Activated T-cell treated with anti-CD3 and anti-CD28 coated beads for 24 hours (primary cell): ENCODE data around the gene CEP63.

Experiments
- DNase-seq: peaks from one replicate; pipeline ENCODE4 v3.0.0-alpha.2; 2020; ENCODE audit warnings: low read depth

The CEP63 gene

DNA sequence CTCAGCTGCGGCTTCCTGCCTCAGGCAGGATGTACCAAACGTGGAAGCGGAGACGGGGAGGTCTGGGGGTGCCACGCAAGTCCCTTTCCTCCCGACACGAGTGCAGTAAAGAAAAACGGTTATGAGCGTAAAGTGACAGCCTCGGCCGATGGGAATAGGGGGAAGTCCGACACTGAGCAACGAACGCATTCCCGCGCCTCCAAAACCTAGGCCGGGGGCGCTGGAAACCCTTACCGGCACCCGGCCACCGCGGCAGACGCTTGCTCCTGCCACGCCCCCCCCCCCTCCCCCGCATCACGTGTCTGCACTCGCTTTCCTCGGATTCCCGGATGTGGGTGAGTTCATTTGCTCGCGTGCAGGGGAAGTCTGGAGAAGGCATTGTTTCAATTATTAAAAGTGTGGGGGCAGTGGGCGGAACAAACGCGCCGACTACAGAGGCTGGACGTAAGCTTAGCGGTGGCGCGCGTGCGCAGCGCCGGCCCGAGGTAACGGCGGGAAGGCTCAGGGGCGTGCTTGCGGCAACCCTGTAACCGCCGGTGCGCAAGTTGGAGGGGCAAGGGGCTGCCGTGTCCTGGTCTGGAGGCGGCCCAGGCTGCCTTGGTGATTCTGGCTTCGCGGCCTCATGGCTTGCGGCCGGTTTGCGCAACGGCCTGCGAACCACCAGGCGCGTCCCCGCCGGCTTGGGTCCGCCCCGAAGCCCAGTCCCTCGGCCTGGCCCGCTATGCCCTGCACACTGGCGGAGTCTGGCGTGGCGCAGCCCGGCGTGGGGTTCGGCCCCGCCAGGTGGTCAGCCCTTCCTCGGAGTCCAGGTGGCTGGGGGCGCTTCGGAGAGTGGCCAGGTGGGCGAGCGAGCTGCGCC is at the start of gene CEP63, which contains the start of gene ANAPC13:
TSS of gene CEP63 (plus strand) at position 340 of the 859 bp plus-strand sequence. CDS start 9,264 bp downstream, outside the sequence.
TSS of gene ANAPC13 (minus strand) at position 268 of the 859 bp plus-strand sequence. CDS start 3,081 bp downstream, outside the sequence.
- peak; percentile 90 for DNase-seq

DNA sequence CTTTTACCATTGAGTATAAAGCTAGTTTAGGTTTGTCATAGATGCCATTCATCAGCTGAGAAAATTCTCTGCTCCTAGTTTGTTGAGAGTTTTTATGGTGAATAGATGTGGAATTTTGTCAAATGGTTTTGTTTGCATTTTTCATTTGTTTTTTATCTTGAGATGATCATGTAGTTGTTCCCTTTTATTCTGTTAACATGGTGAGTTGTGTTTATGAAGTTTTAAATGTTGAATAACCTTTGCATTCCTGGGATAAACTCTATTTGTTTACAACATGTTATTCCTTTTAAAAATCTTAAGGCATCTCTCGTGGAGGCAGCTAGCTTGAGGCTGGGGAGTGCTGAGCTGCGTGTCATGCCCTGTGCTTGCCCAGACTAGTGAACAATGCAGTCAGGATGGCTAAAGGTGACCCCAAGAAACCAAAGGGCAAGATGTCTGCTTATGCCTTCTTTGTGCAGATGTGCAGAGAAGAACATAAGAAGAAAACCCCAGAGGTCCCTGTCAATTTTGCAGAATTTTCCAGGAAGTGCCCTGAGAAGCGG is 48.6 kb upstream of the CEP63 start:
- no peak for DNase-seq

DNA sequence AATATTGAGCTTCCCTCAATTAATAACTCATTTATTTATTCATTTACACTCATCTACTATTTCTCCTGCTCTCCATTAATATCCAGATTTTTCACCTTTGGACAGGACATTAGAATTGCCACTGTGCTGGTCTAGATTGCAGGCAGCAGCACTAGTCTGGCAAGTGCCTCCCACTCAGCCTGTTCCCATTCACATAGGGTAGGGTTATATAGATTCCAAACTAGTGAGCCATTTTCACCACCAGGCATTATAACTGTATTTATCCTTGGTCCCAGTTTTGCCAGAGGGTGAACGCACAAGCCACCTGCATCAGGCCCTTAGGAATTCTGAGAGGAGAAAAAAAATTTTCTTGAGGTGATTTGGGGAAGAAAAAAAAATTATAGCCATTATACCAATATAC is 44.5 kb upstream of the CEP63 start:
- no peak for DNase-seq

DNA sequence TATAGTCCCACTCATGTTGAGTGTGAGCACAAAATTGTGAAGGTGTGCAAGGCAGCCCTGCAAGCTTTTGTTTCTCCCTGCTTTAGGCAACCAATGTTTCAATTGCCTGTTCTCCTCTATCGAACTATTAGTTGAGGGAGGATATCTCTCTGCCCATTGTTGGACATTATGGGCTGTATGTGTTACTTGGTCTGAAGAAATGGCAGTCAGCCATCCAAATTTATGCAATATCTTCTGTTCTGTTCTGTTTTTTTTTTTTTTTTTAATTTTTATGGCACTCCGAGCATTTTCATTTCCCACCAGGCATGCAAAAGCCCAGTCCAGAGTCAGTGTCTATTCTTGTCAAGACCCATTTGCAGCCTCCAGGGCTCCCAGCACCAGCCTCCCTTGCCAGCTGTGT is 44.0 kb upstream of the CEP63 start:
- DNase-seq: no peak

DNA sequence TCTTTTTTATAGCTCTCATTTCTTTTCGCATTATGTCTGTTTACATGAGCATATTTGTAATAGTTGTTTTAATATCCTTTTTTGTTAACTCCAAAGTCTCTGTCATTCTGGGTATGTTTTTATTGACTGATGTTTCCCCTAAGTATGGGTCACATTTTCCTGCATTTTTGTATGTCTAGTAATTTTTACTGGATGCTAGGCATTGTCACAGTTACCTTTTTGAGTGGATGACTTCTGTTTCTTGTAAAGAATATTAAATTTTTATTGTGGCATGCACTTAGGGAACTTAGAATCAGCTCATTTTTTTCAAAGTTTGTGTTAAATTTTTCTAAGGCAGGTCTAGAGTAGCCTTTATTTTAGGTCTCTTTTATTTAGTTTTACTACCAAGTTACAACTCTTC is 40.8 kb upstream of the CEP63 start:
- no peak for DNase-seq

DNA sequence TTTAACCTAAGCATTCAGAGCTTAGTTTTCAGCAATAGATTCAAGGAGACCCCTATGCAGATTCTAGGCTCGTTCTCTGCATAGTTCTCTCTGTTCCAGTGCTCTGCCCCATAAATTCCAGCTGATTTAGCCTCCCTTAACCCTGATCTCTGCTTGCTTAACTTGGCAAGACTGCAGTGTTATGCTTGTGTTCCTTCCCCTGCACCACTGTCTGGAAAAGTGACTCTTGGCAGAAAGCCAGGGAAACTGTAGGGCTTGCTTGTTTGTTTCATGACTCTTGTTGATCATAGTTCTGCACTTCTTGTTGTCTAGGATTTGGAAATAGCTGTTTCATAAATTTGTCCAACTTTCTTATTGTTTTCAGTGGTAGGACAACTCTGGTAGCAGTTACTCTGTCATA is 40.2 kb upstream of the CEP63 start:
- DNase-seq: no peak

DNA sequence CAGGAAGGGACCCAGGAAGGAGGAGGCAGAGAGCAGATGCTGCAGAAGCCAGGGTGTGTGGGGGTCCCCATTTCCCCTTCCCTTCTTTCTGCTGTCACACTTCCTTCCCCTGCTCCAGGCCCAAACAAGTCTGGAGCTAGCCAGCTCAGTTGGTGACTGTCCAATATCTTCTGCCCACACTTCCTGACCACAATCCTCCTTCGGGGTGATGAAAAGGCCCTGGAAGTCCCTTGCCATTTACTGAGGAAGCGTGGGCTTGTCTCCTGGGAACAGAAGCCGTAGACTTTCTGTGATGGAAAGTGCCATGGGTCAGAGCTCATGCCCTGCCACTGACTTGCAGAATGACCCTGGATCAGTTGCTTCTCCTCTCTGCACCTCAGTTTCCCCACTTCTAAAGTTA is 39.1 kb upstream of the CEP63 start:
- DNase-seq: no peak

DNA sequence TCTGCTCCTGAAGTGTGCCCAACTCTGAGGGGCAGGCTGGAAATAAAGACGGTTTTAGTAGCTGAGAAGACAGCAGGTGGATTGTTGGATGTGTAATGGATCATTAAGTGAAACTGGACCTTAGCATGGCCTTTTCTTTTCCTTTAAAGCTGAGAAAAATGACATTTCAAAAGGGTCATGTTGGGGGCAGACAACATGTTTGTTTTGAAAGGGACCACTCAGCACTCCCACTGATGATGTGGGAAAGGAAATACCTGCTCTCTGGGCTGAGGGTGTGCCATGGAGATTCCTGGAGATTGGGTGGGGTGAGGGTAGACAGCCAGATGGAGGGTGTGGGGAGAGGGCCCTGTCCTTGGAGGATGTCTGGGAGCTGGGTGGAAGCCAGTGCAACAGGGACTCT is 38.5 kb upstream of the CEP63 start:
- DNase-seq: no peak

DNA sequence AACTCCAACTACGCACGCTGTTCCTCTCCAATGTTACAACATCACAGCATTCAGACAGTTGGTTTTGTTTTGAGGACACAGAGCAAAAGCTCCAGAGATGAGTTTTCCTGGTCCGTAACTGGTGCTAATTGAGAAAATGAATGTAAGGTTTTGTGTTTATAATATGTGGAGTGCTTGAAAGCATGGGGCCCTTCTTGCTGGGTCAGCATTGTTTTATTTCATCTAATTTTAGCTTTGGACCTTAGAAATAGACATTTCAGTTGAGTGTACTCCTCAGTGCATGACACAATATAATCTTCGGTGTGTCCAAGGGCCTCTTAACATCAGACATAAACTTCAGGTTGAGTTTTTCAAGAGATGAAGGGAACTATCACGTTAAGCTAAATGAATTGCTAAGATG is 37.2 kb upstream of the CEP63 start:
- DNase-seq: no peak

DNA sequence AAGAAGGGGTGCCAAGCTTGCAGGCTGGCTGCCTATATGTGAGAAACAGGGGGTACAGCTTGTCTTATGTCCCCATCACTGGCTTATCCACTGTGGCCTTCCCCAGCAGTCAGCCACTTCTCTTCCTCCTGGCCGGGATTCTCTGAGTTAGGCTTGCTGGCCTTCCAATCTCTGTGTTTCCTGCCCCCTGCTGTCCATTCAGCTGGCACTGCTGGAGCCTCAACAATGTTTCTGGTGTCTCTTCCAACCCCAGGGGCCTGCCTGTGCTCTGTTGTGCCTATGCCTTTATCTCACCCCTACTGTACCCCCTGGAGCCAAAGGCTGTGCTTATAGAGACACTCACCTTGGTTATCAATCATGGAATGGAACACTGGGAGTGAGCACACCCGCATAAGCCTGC is 36.6 kb upstream of the CEP63 start:
- DNase-seq: no peak

DNA sequence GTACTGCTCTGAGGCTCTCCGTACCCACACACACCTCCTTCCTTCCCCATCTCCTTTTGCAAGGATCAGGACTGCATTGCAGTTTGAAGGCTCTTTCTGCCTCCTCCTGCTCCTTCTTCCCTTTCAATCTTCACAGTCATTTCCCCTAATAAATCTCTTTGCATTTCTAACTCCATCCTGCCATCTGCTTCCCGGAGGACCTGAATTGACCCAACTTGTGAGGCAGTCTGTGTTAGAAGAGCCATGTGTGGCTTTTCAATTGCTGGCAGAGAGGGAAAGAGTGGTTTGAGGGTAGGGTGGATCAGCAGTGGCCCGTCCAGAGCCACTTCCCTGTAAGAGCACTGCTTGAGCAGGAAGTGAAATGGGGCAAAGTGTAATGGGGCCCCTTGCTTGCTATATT is 35.9 kb upstream of the CEP63 start:
- no peak for DNase-seq

DNA sequence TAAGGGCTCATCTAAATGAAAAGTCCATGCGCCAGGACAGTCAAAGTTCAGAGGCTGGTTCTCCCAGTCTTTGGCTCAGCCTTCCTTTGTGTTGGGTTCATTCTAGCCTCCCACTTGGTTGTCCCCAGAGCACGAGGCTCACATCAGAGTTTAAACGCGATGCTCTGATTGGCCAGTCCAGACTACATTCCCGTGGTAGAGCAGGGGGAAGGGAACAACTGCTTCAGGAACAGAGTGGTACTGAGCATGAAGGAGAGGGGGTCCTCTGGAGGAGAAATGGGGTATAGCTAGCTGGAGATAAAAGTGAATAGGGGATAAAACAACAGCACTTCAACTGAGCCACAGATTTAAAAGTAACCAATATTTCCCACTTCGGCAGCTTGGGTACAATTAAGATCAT is 32.2 kb upstream of the CEP63 start:
- no peak for DNase-seq

DNA sequence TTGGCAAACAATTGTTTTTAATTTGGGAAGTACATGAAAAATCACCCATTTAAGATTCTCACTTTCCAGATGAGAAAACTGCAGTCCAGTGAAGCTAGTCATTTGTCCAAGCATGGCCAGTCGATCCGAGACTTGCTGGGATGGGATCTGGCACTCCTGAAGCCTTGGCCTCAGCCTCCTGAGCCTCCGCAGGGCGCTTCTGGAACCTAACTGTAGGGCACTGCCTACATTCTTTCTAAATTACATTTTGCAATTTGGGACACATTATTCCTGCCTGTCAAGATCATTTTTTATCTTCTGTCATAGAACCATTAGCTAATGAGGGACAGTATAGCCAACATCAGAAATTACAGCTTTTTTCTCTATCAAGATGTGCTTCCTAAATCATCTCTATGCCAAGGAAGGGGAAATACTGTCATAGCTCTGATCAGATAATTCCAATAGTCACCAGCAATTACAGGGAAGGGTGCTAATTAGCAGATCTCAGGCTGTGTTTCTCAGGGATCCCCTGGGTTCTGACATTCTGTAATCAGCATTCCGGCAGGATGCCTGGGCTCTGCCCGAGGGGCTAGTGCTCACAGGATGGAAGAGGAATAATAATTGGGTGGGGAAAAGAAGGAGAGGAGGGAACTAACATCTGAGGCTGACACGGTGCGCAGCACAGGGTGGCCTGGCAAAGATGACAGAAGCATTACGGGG is 28.3 kb upstream of the CEP63 start:
- DNase-seq: no peak

DNA sequence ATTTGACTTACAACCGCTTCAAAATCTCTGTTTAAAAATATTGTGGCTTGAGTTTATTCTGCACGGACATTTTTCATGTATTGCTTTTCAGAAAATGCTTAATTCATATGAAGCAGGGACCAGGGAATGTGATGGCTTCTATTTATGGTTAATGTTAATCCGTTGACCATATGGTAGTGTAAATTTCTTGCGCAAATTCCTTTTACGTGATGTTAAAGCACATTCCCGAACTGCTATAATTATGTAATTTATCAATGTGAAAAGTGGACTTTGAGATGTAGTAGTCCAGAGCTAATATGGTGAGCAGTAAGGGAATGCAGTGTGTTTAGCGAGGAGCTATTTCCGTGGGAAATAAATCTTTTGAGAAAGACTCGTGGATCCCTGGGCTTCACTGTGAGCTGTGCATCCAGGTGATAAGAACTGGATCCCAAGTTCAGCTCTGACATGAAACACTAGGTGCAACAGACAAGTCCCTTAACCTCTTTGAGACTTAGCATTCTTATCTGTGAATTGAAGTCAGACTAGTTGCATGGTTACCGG is 27.4 kb upstream of the CEP63 start:
- no peak for DNase-seq

DNA sequence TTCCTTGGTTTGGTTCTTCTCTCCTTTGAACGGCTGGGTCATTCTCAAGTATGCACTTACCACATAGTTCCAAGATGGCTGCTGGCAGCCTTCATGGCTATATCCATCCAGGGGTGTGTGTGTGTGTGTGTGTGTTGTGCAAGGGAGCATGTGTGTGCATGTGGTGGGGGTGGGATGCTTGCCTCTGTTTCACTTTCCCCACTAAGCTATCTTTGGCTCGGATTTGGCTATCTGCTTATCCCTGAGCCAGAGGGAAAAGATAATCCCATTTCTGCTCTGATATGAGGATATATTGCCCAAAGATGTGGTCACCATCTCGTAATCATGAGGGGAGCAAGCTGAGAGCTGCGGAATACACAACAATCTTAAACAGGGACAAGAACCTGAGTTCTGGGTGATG is 26.3 kb upstream of the CEP63 start:
- DNase-seq: no peak

DNA sequence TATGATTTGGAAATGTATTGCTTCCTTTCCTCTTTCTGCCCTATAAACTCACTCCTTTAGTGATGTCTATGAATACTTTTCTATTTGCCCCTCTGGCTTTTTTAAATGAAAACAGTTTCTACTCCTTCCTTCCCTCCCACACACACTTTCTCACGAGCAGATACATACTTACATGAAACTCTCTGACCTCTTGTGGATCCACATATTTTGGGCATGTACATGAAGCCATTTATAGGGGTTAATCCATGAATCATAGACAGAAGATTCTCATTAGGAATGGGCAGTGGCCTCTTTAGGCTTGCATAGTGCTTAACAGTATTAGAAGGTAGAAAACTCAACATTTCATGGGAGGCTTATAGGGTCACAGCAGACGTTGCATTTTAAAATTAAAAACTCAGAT is 24.9 kb upstream of the CEP63 start:
- no peak for DNase-seq

DNA sequence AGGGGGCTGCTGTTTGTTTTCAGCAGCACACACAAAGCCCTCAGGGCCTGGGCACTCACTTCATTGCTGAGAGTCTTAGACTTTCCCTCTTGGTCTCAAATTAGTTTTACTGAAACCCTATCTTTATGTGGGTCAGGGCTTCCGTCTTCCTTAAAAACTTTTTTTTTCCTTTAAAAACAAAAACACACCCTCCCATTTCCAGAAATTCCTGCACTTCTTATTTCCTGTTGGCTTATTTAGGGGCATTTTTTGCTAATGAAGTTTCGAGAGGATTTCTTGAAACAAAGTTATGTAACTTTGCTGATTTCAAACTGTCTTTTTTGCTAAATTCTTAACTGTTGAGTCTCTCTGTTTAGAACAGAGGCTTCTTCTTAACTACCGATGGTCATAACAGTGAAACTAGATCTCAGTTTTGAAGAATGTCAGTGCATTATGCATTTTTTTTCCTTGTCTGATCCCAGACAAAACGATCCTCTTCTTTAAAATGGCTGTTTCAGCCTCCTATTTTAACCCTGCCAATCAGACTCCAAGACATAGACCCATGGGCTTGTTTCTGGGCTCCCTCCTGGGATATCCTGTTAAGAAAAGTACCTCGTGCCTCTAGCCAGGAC is 23.4 kb upstream of the CEP63 start:
- no peak for DNase-seq

DNA sequence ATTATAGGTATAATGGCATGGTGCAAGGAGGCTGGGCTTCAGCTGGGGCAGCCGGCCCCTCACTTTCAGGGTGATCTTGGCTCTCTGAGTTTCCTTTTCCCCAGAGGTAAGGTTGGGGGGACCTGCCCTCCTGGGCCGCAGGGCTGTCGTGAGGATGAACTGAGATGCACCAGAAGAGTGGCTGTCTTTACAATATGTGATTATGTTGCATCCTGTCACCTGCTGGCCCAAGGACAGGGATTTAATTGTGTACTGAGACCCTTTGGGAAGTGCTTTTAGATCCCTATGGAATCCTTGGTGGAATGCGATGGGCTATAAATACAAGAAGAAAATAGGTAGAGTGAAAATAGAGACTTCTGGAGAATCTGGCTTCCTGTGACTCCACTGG is 22.2 kb upstream of the CEP63 start:
- DNase-seq: no peak

DNA sequence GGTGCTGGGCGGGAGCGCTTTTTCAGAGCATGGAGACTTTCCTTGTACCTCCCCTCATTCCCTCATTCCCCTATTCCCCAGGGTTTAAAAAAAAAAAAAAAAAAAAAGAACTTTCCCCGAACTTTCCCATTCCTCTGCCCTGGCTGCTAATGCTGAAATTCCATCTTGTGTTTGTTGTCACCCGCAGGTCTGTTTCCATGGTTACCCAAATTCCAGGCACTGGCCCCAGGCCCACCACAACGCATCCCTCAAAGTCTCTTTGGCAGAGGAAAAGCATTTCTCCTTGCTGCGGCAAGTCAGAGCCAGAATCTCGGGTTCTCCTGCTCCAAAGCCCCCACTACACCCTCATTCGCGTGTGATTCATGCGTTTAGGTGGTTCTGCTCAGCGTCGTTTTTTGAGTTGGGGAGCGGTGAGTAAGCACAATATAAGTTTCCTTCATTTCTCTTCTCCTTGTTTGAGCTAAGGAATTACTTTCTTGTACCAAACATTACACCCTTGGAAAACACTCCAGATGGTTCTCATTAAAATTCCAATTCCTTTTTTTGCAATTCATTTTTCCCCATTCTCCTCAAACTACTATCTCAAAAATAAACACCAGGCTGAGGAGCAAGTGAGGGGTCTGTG is 21.7 kb upstream of the CEP63 start:
- DNase-seq: no peak

DNA sequence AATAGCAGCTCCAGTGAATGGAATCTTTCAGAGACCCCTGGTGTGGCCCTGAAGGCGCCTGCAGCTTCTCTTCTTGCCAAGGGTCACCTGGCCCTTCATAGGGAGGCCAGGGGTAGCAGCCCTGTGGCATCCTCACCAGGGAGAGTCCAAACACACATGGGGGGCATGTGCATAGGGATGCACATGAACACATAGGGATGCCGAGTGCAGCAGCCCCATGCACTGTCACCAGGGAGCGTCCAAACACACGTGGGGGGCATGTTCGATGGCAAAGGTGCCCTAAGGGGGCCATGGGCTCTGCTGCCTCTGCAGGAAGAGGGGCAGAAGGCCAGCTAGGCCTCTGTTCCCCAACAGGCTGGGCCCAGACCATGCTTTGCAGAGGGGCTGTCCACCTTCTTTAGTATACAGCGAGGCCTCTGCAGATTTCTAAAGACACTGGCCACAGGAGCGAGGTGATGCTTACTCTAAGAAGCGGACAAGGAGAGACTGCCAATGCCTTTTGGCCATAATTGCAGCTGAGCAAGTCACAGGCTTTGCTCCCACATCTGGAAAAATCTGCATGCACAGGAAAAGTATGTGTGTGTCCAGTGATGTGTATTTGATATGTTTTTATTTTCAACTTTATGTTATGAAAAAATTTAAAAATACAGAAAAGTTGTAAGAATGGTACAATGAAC is 21.0 kb upstream of the CEP63 start:
- DNase-seq: no peak

DNA sequence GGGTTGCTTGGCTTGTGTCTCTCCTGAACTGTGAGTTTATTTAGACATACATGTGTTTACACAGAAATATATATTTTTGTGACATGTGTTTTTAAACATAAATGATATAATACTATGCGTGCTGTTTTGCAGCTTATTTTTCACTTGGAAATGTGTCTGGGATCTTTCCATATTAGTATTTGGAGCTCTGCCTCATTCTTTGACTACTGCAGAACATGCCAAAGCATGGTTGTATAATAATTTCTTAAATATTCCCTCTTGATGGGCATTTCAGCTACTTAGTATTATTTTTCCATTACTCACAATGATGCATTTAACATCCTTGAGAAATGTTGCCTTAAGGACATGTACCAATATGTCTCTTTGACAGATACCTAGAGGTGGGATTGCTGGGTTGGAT is 19.5 kb upstream of the CEP63 start:
- no peak for DNase-seq
